ENCODE results near the gene PAX6. TPM values are rescaled to one million over a fixed set of nuclear protein-coding genes. Genes with fewer than 3 reads are reported as not detected.

The PAX6 gene
- total RNA-seq, 2 donors from 2014 or later, result 5.4 to 6.8 TPM

DNA sequence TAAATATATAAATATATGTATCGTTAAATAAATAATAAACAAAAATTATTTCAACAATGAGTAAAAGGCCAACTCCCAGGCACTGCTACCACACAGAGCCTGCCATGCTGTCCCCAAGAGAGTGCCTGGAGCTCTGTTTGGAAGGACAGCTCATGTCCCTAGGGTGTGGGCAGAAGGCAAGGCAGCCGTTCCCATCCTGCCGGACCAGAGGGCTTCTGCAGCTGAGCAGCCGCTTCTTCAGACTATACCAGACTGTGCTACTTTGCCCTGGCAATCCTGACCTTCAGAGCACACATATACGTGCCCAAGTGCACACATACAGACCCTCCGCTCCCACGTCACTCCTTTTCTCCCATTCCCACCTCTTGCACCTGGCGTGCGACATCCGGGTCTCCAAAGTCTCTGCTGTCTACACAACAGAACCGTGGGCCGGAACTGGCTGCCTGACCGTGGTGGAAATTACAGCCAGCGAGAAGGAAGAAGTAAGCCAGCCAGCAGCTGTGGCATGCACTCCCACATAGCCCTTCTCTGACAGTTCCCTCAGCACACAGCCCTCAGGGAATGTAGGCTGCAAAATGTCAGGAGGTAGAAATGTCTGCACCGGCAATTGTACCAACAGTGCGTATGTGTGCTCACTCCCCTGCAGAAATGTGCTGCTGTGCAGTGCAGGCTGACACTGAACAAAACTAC, 24.0 kb downstream of the PAX6 start:
- Mint-ChIP-seq H3K27me3 (ENCODE audit: insufficient read depth) (peaks cover 18% of the 10 kb centered on the region), H3K4me3 (no peak overlapping the region), H3K9me3 (no peaks in the 10 kb centered on the region), H3K36me3 (ENCODE audit: low read depth) (no peaks in the 10 kb centered on the region), H3K27ac (no peak overlapping the region), H3K4me1 (peaks cover 6% of the 10 kb centered on the region)
- WGBS, 2 experiments (ENCODE audit: insufficient coverage in 1 of 2, insufficient read length in 1 of 2), result 77 to 84% methylated on average over 9 to 15 of the region's 16 CpGs
- H3K4me1 ChIP-seq (ENCODE audit: control insufficient read depth, insufficient read depth, low read length), result no peaks in the 10 kb centered on the region
- DNase-seq, result no peak
- H3K36me3 ChIP-seq (ENCODE audit: control insufficient read depth, insufficient read depth, low read length), result peaks cover 42% of the 10 kb centered on the region
- no peaks in the 10 kb centered on the region for H3K27me3 ChIP-seq (ENCODE audit: control insufficient read depth, insufficient read depth, low read length, poor library complexity, severe bottlenecking)
- no peak overlapping the region for H3K4me3 ChIP-seq (ENCODE audit: low read length)
- peak overlapping the region; percentile 81 for H3K27ac ChIP-seq (ENCODE audit: low read depth, low read length)
- H3K9me3 ChIP-seq (ENCODE audit: control insufficient read depth, low read length), result no peaks in the 10 kb centered on the region
- TF ChIP-seq, protein P1, sequence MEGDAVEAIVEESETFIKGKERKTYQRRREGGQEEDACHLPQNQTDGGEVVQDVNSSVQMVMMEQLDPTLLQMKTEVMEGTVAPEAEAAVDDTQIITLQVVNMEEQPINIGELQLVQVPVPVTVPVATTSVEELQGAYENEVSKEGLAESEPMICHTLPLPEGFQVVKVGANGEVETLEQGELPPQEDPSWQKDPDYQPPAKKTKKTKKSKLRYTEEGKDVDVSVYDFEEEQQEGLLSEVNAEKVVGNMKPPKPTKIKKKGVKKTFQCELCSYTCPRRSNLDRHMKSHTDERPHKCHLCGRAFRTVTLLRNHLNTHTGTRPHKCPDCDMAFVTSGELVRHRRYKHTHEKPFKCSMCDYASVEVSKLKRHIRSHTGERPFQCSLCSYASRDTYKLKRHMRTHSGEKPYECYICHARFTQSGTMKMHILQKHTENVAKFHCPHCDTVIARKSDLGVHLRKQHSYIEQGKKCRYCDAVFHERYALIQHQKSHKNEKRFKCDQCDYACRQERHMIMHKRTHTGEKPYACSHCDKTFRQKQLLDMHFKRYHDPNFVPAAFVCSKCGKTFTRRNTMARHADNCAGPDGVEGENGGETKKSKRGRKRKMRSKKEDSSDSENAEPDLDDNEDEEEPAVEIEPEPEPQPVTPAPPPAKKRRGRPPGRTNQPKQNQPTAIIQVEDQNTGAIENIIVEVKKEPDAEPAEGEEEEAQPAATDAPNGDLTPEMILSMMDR (conservative IDR thresholded peaks at IDR 0.05), result no peak
- no peak overlapping the region for H3K9ac ChIP-seq (ENCODE audit: extremely low read depth, low read length, poor library complexity, severe bottlenecking)

DNA sequence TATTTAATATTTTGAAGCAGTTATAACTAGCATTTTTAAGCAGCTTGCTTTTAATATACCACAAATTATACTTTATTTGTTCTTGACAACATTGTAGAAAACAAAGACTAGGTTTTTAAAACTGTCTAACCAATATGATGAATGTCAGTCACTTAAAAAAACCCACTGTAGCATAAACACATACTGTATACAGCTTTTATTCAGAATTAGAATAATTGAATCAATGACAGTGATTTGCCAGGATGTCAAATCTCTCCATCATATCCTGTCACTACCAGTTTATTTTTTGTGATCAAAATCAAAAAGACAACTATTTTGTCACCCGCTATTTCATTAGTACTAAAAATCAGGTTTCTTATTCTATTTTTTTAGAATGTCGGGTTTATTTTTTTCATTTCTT, 26.5 kb downstream of the PAX6 start:
- no peak overlapping the region for H3K27ac Mint-ChIP-seq
- H3K27me3 Mint-ChIP-seq (ENCODE audit: insufficient read depth), result no peaks in the 10 kb centered on the region
- peaks cover 14% of the 10 kb centered on the region for H3K4me1 Mint-ChIP-seq
- peaks cover 20% of the 10 kb centered on the region for H3K36me3 ChIP-seq (ENCODE audit: control insufficient read depth, insufficient read depth, low read length)
- TF ChIP-seq, protein P1 (conservative IDR thresholded peaks at IDR 0.05), result no peak
- H3K4me1 ChIP-seq (ENCODE audit: control insufficient read depth, insufficient read depth, low read length), result no peaks in the 10 kb centered on the region
- H3K36me3 Mint-ChIP-seq (ENCODE audit: low read depth), result no peaks in the 10 kb centered on the region
- no peak overlapping the region for H3K4me3 ChIP-seq (ENCODE audit: low read length)
- H3K9me3 ChIP-seq (ENCODE audit: control insufficient read depth, low read length), result no peaks in the 10 kb centered on the region
- no peak overlapping the region for H3K27ac ChIP-seq (ENCODE audit: low read depth, low read length)
- H3K4me3 Mint-ChIP-seq, result no peak overlapping the region
- H3K9ac ChIP-seq (ENCODE audit: extremely low read depth, low read length, poor library complexity, severe bottlenecking), result no peak overlapping the region
- H3K9me3 Mint-ChIP-seq, result no peaks in the 10 kb centered on the region
- H3K27me3 ChIP-seq (ENCODE audit: control insufficient read depth, insufficient read depth, low read length, poor library complexity, severe bottlenecking), result no peaks in the 10 kb centered on the region
- 94% methylated on average over 2 of the region's 2 CpGs; no CpG with 5 or more reads in 1 of the 2 experiments for whole genome bisulfite sequencing, 2 experiments (ENCODE audit: insufficient coverage in 1 of 2, insufficient read length in 1 of 2)
- no peak for DNase-seq

DNA sequence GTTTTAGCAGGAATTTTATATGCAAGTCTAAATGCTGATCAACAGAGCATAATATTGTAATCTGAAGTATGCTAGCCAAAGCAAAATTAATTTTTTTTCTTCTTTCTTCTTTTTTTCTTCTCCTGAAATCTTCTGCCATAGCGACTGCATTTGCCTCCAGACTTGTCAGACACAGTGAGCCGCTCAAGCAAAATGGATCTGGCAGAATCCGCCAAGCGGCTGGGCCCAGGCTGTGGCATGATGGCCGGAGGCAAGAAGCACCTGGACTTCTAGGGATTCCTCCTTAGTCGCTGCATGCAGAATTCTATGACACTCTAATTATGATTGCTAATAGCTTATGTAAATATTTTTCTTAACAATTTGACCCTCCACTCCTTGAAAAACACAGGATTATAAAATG, 27.9 kb downstream of the PAX6 start:
- Mint-ChIP-seq H3K36me3 (ENCODE audit: low read depth) (no peaks in the 10 kb centered on the region), H3K27ac (no peak overlapping the region), H3K4me3 (no peak overlapping the region), H3K27me3 (ENCODE audit: insufficient read depth) (no peaks in the 10 kb centered on the region), H3K9me3 (no peaks in the 10 kb centered on the region), H3K4me1 (peaks cover 17% of the 10 kb centered on the region)
- Histone ChIP-seq H3K9me3 (ENCODE audit: control insufficient read depth, low read length) (no peaks in the 10 kb centered on the region), H3K4me1 (ENCODE audit: control insufficient read depth, insufficient read depth, low read length) (no peaks in the 10 kb centered on the region), H3K9ac (ENCODE audit: extremely low read depth, low read length, poor library complexity, severe bottlenecking) (no peak overlapping the region), H3K27me3 (ENCODE audit: control insufficient read depth, insufficient read depth, low read length, poor library complexity, severe bottlenecking) (no peaks in the 10 kb centered on the region), H3K27ac (ENCODE audit: low read depth, low read length) (no peak overlapping the region), H3K36me3 (ENCODE audit: control insufficient read depth, insufficient read depth, low read length) (peaks cover 6% of the 10 kb centered on the region), H3K4me3 (ENCODE audit: low read length) (no peak overlapping the region)
- TF ChIP-seq, protein P1 (conservative IDR thresholded peaks at IDR 0.05), result no peak
- WGBS, 2 experiments (ENCODE audit: insufficient coverage in 1 of 2, insufficient read length in 1 of 2), result 93 to 97% methylated on average over 5 to 6 of the region's 6 CpGs
- DNase-seq, result peak; percentile 56

Data from endodermal cell (in vitro differentiated cells).